Measurements from ENCODE around the gene ARL5B.

ARL5B gene

GRCh38 chr10:18653112-18653511 is 6.1 kb upstream of the ARL5B start:
- H3K4me3 ChIP-seq (ENCODE audit: low read depth, low read length): no peak overlapping the region
- no peaks in the 10 kb centered on the region for H3K27me3 ChIP-seq (ENCODE audit: insufficient read depth, low read depth, severe bottlenecking)
- DNase-seq: no peak
- H3K9me3 ChIP-seq (ENCODE audit: severe bottlenecking): no peaks in the 10 kb centered on the region
- TF ChIP-seq CTCF (IDR thresholded peaks at IDR 0.05; ENCODE audit: low read depth, low read length): no peak
- H3K36me3 ChIP-seq: no peaks in the 10 kb centered on the region
- H3K27ac ChIP-seq: no peak overlapping the region

GRCh38 chr10:18656724-18657123 is 2.5 kb upstream of the ARL5B start:
- DNase-seq: no peak
- TF ChIP-seq CTCF (IDR thresholded peaks at IDR 0.05; ENCODE audit: low read depth, low read length): no peak
- no peak overlapping the region for H3K27ac ChIP-seq

GRCh38 chr10:18658271-18659124 is 733 bp upstream of the ARL5B start:
- DNase-seq: no peak
- H3K27ac ChIP-seq: peak overlapping the region; percentile 97
- no peaks in the 10 kb centered on the region for H3K9me3 ChIP-seq (ENCODE audit: severe bottlenecking)
- no peaks in the 10 kb centered on the region for H3K27me3 ChIP-seq (ENCODE audit: insufficient read depth, low read depth, severe bottlenecking)
- no peak for TF ChIP-seq CTCF (IDR thresholded peaks at IDR 0.05; ENCODE audit: low read depth, low read length)
- no peaks in the 10 kb centered on the region for H3K36me3 ChIP-seq
- peak overlapping the region; percentile 92 for H3K4me3 ChIP-seq (ENCODE audit: low read depth, low read length)

More at GRCh38 chr10:18656724-18657123, 2.5 kb upstream of the ARL5B start:
- H3K36me3 ChIP-seq: no peaks in the 10 kb centered on the region
- no peaks in the 10 kb centered on the region for H3K9me3 ChIP-seq (ENCODE audit: severe bottlenecking)
- H3K4me3 ChIP-seq (ENCODE audit: low read depth, low read length): no peak overlapping the region
- H3K27me3 ChIP-seq (ENCODE audit: insufficient read depth, low read depth, severe bottlenecking): no peaks in the 10 kb centered on the region

- no peak for DNase-seq
These were observed 746 bp downstream of the ARL5B start for GRCh38 chr10:18659819-18660535.

GRCh38 chr10:18660816-18661431 is 1.7 kb downstream of the ARL5B start:
- TF ChIP-seq CTCF (IDR thresholded peaks at IDR 0.05; ENCODE audit: low read depth, low read length): no peak
- Histone ChIP-seq H3K27ac (no peak overlapping the region), H3K4me3 (ENCODE audit: low read depth, low read length) (peak overlapping the region; percentile 92), H3K36me3 (no peaks in the 10 kb centered on the region), H3K9me3 (ENCODE audit: severe bottlenecking) (no peaks in the 10 kb centered on the region), H3K27me3 (ENCODE audit: insufficient read depth, low read depth, severe bottlenecking) (no peaks in the 10 kb centered on the region)
- no peak for DNase-seq

More at GRCh38 chr10:18659819-18660535, 746 bp downstream of the ARL5B start:
- Histone ChIP-seq H3K27me3 (ENCODE audit: insufficient read depth, low read depth, severe bottlenecking) (no peaks in the 10 kb centered on the region), H3K36me3 (no peaks in the 10 kb centered on the region), H3K4me3 (ENCODE audit: low read depth, low read length) (peak overlapping the region; percentile 92), H3K9me3 (ENCODE audit: severe bottlenecking) (no peaks in the 10 kb centered on the region), H3K27ac (peak overlapping the region; percentile 97)
- TF ChIP-seq CTCF (IDR thresholded peaks at IDR 0.05; ENCODE audit: low read depth, low read length): no peak
